Caki2 (cell line): ENCODE measurements around the gene RGS7. TPM values are rescaled to one million over a fixed set of nuclear protein-coding genes. Genes with fewer than 3 reads are reported as not detected.
"Not testable (repeated sequence)": the region's sequence is repeated elsewhere in the genome, so short reads cannot be mapped to it uniquely, and the experiment has no call there.

Source experiments
- DNase-seq: peaks from one replicate; pipeline ENCODE4 v3.0.0-alpha.2; 2015; ENCODE audit warnings: low read depth
- in situ Hi-C: cut with HindIII; loops from 2 replicates; pipeline ENCODE4 v1.10.0; 2016; ENCODE audit warnings: low sequenced_read_pairs, low pct_unique_long_range_greater_than_20kb, mixed read lengths
- total RNA-seq: library from RNA; depleted of rRNA; stranded (reverse); fragments of >200 nt; shearing (Covaris generic); gene quantifications from 2 replicates; pipeline ENCODE4 v1.2.3, GENCODE V29; 2014; ENCODE audit warnings: low replicate concordance

The RGS7 gene
- total RNA-seq, 1 experiment from 2014 or later: 0.98 TPM

- in situ Hi-C loops: no loop called here
- DNase-seq: no peak
Measured at GRCh38 chr1:241228339-241228738, 128.7 kb downstream of the RGS7 start.

- in situ Hi-C loops: no loop called here
- no peak for DNase-seq
Measured at GRCh38 chr1:241225741-241226140, 131.3 kb downstream of the RGS7 start.

GRCh38 chr1:241224189-241224588 lies 132.8 kb downstream of the RGS7 start:
- in situ Hi-C loops: not testable (repeated sequence)

GRCh38 chr1:241222813-241223212 lies 134.2 kb downstream of the RGS7 start:
- DNase-seq, in situ Hi-C loops: not testable (repeated sequence)

More at GRCh38 chr1:241224189-241224588, 132.8 kb downstream of the RGS7 start:
- not testable (repeated sequence) for DNase-seq

GRCh38 chr1:241221319-241221718 lies 135.7 kb downstream of the RGS7 start:
- in situ Hi-C loops: no loop called here

GRCh38 chr1:241220913-241221312 lies 136.1 kb downstream of the RGS7 start:
- in situ Hi-C loops, DNase-seq: not testable (repeated sequence)

More at GRCh38 chr1:241221319-241221718, 135.7 kb downstream of the RGS7 start:
- no peak for DNase-seq

GRCh38 chr1:241219449-241219848 lies 137.6 kb downstream of the RGS7 start:
- no peak for DNase-seq
- in situ Hi-C loops: no loop called here

GRCh38 chr1:241217516-241217915 lies 139.5 kb downstream of the RGS7 start:
- DNase-seq: no peak
- in situ Hi-C loops: no loop called here

GRCh38 chr1:241215683-241216082 lies 141.3 kb downstream of the RGS7 start:
- DNase-seq: no peak
- in situ Hi-C loops: no loop called here

- in situ Hi-C loops: no loop called here
- no peak for DNase-seq
Measured at GRCh38 chr1:241215203-241215602, 141.8 kb downstream of the RGS7 start.

- in situ Hi-C loops: no loop called here
- DNase-seq: no peak
Measured at GRCh38 chr1:241213139-241213538, 143.9 kb downstream of the RGS7 start.

- no peak for DNase-seq
- in situ Hi-C loops: no loop called here
Measured at GRCh38 chr1:241212628-241213027, 144.4 kb downstream of the RGS7 start.

- in situ Hi-C loops: no loop called here
- no peak for DNase-seq
Measured at GRCh38 chr1:241208910-241209379, 148.1 kb downstream of the RGS7 start.

GRCh38 chr1:241203817-241204216 lies 153.2 kb downstream of the RGS7 start:
- in situ Hi-C loops: no loop called here
- DNase-seq: no peak

- in situ Hi-C loops: no loop called here
- no peak for DNase-seq
Measured at GRCh38 chr1:241202401-241202800, 154.6 kb downstream of the RGS7 start.

GRCh38 chr1:241186716-241187115 lies 170.3 kb downstream of the RGS7 start:
- in situ Hi-C loops: no loop called here
- DNase-seq: no peak

GRCh38 chr1:241181971-241182370 lies 175.0 kb downstream of the RGS7 start:
- no peak for DNase-seq
- in situ Hi-C loops: no loop called here

GRCh38 chr1:241181471-241181870 lies 175.5 kb downstream of the RGS7 start:
- DNase-seq: no peak
- in situ Hi-C loops: no loop called here

GRCh38 chr1:241180569-241180968 lies 176.4 kb downstream of the RGS7 start:
- in situ Hi-C loops: no loop called here
- DNase-seq: no peak

- in situ Hi-C loops: no loop called here
- DNase-seq: no peak
Measured at GRCh38 chr1:241177660-241178059, 179.3 kb downstream of the RGS7 start.

GRCh38 chr1:241172486-241172885 lies 184.5 kb downstream of the RGS7 start:
- DNase-seq: no peak
- in situ Hi-C loops: no loop called here
